GM18505 (cell line): ENCODE results near the gene TTC17.
"Not testable (repeated sequence)": the region's sequence is repeated elsewhere in the genome, so short reads cannot be mapped to it uniquely, and the experiment has no call there.

Experiments used
- ATAC-seq: cut with Tn5 transposase; IDR thresholded peaks from one replicate; pipeline ENCODE4 v1.9.1; 2021; ENCODE audit not compliant: unreplicated experiment
- POLR2A ChIP-seq: IDR thresholded peaks from 4 replicates; pipeline ENCODE4 v1.6.1; 2011; ENCODE audit warnings: borderline replicate concordance; ENCODE audit not compliant: insufficient read depth, insufficient read length; ENCODE audit errors: extremely low read depth

The TTC17 gene

DNA sequence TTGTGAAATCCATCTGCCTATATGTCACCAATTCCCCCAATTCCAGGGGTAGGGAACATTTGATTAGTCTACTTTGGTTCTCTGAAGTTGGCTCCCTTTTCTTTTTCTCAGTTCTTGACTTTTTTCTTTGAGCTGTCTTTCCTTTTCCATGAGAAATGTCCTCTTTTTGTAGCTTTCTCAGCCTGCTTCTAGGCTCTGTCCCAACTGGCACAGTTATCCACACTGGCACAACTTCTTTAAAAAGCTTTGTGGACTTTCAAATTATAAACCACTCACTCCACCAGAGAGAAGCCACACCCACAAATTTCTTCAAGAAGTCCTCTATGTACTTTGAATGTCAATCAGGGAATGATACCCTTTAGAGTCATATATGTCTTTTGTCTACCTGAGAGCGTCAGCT is 100.5 kb downstream of the TTC17 start:
- TF ChIP-seq POLR2A = no peak
- no peak for ATAC-seq

DNA sequence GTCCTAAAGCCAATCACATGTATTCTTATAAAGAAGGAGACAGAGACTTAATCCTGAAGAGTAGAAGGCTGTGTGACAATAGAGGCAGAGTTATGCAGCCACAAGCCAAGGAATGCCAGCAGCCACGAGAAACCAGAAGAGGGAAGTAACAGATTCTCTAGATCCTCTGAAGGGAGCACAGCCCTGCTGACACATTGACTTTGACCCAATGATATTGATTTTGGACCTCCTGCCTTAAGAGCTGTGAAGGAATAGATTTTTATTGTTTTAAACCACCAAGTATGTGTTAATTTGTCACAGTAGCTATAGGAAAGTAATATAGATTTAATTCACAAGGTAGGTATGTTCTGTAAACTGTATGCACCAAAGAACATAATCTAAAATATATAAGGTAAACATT is 103.6 kb downstream of the TTC17 start:
- ATAC-seq = no peak
- TF ChIP-seq POLR2A = no peak

DNA sequence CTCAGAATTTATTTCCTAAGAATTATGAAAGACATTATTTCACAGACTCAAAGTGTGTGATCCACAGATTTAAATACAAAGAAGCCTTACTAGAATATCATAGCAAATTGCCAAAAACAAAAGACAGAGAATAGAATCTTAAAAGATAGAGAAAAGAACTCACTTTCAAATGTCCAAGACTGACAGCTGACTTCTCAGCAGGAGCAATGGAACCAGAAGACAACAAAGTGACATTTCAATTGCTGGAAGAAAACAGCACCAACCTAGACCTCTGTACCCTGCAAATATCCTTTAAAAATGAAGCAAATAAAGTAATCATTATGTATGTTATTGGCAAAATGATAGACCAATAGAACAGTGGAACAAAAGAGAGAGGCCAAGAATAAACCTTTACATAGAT is 109.2 kb downstream of the TTC17 start:
- TF ChIP-seq POLR2A = no peak
- ATAC-seq = no peak

DNA sequence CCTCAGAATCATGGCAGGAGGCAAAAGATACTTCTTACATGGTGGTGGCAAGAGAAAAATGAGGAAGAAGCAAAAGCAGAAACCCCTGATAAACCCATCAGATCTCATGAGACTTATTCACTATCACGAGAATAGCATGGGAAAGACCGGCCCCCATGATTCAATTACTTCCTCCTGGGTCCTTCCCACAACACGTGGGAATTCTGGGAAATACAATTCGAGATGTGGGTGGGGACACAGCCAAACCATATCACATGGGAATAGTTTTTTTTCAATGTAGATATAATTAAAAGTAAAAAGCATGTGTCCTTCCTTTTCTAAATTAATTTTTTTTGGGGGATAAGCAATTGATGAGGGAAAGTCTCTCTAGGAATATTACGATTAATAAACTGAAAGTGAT is 118.8 kb downstream of the TTC17 start:
- ATAC-seq = not testable (repeated sequence)

DNA sequence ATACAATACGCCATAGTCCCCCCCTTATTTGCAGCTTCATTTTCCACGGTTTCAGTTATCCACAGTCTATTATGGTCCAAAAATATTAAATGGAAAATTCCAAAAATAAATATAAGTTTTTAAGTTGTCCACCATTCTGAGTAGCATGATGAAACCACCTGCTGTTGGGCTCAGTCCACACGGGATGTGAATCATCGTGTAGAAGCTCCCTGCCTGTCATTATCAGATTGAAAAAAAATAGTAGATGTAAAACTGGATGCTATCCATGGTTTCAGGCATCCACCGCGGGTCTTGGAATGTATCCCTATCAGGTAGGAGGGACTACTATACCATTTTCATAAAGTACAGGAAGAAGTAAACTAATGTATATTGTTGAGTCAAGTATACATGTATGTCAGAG is 127.4 kb downstream of the TTC17 start:
- ATAC-seq = no peak
- TF ChIP-seq POLR2A = no peak

DNA sequence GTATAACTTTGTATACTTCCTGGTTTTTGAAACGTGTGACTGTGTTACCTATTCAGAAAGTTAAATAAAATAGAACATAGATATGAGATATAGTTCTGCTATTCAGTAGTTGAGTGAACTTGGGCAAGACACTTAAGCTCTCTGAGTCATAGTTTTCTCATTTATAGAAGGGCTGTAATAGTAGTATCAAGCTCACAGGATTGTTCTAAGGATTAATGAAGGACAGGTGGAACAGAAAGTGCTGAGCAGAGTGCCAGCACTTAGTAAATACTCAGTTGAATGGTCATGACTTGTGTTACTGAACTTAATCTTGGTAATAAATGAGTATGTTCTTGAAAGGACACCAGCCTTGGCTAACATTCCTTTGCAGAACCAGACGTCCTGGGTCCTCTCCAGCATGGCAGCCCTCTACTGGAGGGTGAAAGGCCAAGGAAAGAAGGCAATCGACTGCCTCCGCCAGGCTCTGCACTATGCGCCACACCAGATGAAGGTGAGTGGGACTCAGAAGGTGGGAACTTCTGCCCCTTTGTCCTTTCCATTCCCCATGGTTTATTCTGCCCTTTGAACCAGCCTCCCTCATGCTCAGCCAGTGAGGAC is 131.2 kb downstream of the TTC17 start:
- TF ChIP-seq POLR2A = no peak
- ATAC-seq = no peak

DNA sequence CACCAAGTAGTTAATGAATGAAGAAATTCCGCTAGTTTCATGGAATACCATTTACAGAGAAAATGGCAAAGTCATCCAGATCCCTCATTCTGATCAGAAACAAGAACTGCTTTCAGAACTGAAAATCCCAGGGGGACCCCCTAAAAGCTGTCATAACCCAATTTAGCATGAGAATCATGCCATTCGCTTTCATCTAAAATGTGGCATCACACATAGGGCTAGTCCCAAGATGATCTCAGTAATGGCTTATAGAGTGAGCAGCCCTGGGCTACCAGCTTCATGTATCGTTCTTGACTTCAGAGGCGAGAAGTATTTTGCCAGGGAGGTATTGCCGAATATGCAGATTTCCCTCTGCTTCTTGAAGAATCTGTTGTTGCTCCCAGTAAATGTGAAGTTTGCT is 134.0 kb downstream of the TTC17 start:
- ATAC-seq = no peak
- no peak for TF ChIP-seq POLR2A

DNA sequence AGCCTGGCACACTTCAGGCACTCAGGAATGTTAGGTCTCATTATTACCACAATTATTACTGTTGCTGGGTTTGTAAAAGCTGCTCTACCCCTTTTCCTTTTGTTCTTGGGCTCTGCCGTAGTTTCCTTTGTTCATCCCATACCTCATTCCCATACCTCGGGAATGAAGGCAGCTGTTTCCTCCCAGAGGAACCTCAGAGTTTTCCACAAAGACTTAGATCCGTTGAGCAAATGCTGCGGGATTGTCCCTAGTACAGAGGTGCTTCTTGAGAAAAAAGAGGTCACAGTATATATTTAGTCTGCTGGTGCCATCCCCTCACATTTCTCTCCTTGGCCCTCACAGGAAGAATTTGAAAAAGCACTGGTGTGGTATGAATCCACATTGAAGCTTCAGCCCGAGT is 134.7 kb downstream of the TTC17 start:
- ATAC-seq = no peak
- no peak for TF ChIP-seq POLR2A

DNA sequence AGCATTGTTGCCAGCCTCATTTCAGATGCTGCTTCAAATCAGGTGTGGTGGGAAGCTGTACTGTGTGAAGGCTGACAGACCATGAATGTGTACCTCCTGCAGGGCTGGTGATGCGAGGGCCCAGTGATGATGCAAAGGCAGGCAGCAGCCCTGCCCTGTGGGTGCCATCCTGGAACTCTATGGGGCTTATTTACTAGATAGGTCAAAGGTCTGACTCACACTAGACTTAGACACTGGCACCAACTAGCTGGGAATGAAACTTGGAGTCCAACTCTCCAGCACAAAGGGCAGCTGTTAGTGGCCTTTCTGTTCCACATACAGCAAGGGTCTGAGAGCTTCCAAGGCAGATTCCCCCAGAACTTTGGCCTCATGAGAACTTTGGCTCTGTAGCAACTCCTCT is 138.4 kb downstream of the TTC17 start:
- TF ChIP-seq POLR2A = no peak
- ATAC-seq = no peak

DNA sequence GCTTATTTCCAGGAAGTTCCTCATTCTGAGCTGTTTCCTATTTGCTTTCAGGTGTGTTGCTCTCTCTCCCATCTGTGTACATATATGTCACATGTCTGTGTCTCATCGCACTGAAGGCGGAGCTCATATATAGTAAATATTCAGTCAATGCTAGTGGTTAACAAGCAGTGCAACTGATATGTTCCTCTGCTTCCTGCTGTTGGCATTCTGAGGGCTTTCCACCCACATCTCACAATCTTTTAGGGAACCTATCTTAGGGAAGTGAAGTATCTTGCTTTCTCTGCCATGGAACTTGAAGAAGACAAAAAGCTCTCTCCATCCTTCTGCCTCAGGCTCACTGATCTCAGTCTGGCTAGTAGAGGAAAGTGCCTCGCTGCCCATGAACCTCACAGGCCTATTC is 139.8 kb downstream of the TTC17 start:
- ATAC-seq = no peak
- no peak for TF ChIP-seq POLR2A

DNA sequence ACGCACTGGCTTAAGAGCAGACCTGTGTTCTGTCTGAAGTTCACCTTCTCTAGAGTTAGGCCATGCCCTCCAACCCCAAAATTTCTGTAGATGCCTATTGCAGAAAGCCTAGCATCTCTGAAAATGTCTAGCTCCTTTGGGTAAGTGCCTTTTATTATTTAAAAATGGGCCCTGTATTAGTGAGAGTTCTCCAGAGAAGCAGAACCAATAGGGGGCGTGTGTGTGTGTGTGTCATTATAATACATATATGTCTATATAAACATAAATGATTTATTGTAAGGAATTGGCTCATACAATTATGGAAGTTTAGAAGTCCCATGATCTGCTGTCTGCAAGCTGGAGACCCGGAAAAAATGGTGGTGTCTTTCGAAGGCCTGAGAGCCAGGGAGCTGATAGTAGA is 144.7 kb downstream of the TTC17 start:
- TF ChIP-seq POLR2A = no peak
- no peak for ATAC-seq

DNA sequence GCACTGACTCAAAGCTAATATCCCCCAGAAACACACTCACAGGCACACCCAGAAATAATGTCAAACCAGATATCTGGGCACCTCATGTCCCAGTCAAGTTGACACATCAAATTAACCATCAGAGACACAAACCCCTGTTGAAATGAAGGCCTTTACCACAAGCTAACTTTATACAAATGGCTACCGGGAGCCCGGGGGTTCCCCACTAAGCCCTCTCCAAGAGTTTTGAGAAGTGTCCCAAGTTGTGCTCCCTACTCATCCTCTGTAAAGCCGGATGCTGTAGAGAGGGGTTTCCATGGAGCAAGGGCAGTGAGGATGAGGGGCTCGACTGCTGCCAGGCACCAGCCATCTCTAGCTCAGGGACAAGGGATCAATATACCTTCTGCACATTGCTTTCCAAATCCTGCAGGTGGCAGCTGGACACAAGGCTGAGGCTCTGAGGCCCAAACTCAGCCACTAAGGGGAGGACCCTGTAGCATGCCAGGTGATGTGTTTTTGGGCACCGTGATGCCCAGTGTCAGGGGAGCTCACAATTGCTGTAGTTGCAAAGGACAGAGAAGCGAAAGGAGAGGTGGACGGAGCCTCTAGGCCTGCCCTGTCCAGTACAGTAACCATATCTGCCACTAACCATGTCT is 145.7 kb downstream of the TTC17 start:
- no peak for ATAC-seq
- no peak for TF ChIP-seq POLR2A

DNA sequence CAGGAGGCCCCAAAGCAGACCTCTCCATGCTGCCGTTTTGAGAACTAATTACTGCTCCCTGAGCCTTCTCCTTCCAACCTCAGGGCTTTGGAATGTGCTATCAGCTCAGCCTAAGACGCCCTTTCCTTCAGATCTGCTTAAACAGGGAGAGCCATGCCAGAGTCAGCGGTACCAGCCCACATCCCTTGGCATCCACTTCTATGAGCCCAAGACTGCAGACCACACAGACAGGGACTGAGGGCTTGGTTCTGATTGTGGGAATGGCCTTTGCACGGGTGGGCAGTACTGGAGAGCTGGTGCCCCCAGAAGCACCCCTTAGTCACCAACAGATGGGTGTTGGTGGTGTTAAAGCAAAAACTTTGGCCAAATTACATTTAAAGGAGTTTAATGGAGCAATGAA is 146.5 kb downstream of the TTC17 start:
- no peak for TF ChIP-seq POLR2A
- no peak for ATAC-seq

DNA sequence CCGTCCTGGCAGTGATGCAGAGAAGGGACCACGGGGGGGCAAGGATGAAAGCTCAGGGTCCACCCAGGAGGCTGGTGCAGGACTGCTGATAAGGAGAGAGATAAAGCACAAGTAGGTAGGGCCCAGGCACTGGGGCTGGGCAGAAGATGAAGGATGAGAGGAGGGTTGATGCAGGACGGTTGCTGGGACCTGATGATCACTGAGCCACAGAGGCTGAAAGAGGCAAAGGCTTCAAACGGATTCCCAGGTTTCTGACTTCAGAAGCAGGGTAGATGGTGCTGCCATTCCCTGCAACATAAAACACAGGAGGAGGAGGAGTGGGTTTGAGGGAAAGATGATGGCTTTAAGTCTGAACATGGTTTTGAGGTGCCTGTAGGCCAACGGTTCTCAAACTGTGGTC is 148.5 kb downstream of the TTC17 start:
- no peak for TF ChIP-seq POLR2A
- ATAC-seq = no peak

DNA sequence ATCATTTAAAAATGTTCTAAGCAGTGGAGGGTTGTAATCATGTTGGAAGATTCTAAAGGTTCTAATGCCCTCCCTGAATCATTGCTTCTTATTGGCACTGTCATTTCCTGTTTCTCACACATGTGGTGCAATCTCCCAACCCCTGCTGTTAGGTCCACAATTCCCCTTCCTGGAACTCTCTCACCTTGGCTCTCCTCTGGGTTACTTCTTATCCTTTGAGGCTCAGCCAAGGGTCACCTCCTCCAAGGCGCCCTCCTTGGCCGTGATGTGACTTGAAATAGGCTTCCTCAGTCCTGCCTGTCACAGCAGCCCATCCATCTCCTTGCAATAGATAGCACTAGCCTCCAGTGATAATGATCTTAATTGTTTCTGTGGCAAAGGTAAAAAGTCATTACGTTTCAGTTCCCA is 149.8 kb downstream of the TTC17 start:
- no peak for ATAC-seq

More for the DNA sequence above, 149.8 kb downstream of the TTC17 start:
- no peak for TF ChIP-seq POLR2A
